H9 (cell line): ENCODE measurements around the gene SYT3. TPM values are rescaled to one million over a fixed set of nuclear protein-coding genes. Genes with fewer than 3 reads are reported as not detected.

Source experiments
- DNase-seq: peaks from one replicate; pipeline ENCODE4 v3.0.0-alpha.2; 2017
- H2AFZ ChIP-seq: one replicate; pipeline ENCODE4 v1.6.1; 2013; ENCODE audit warnings: mild to moderate bottlenecking, low read length, control low read depth, moderate library complexity
- H2AK5ac ChIP-seq: 2 replicates; pipeline ENCODE4 v1.6.1; 2013; ENCODE audit warnings: low read length, control low read depth, mixed read lengths; ENCODE audit not compliant: insufficient read length
- H2BK120ac ChIP-seq: one replicate; pipeline ENCODE4 v1.6.1; 2013; ENCODE audit warnings: low read depth, mild to moderate bottlenecking, low read length, control low read depth, inconsistent platforms; ENCODE audit not compliant: poor library complexity, severe bottlenecking
- H2BK12ac ChIP-seq: 2 replicates; pipeline ENCODE4 v1.6.1; 2013; ENCODE audit warnings: low read length, control low read depth, mixed read lengths, low read depth; ENCODE audit not compliant: insufficient read length
- H2BK15ac ChIP-seq: 2 replicates; pipeline ENCODE4 v1.6.1; 2013; ENCODE audit warnings: low read depth, low read length, control low read depth
- H2BK20ac ChIP-seq: one replicate; pipeline ENCODE4 v1.6.1; 2013; ENCODE audit warnings: low read depth, mild to moderate bottlenecking, low read length, control low read depth, inconsistent platforms; ENCODE audit not compliant: poor library complexity, severe bottlenecking
- H2BK5ac ChIP-seq: 2 replicates; pipeline ENCODE4 v1.6.1; 2013; ENCODE audit warnings: low read length, control low read depth, mixed read lengths; ENCODE audit not compliant: insufficient read length
- H3K14ac ChIP-seq: 2 replicates; pipeline ENCODE4 v1.6.1; 2013; ENCODE audit warnings: low read length, control low read depth; ENCODE audit not compliant: insufficient read depth
- H3K18ac ChIP-seq: 2 replicates; pipeline ENCODE4 v1.6.1; 2013; ENCODE audit warnings: low read depth, mild to moderate bottlenecking, mixed read lengths, low read length, control low read depth; ENCODE audit not compliant: insufficient read length
- H3K23ac ChIP-seq: 2 replicates; pipeline ENCODE4 v1.6.1; 2013; ENCODE audit warnings: low read length, control low read depth, mixed read lengths, low read depth; ENCODE audit not compliant: insufficient read length
- H3K23me2 ChIP-seq: 2 replicates; pipeline ENCODE4 v1.6.1; 2013; ENCODE audit warnings: low read depth, mild to moderate bottlenecking, mixed read lengths, low read length, control low read depth; ENCODE audit not compliant: insufficient read length, poor library complexity, severe bottlenecking
- H3K27ac ChIP-seq: 2 replicates; pipeline ENCODE4 v1.5.1; 2013; ENCODE audit warnings: low read length, control low read depth, mixed read lengths, low read depth; ENCODE audit not compliant: insufficient read length
- H3K27me3 ChIP-seq: 2 replicates; pipeline ENCODE4 v1.6.1; 2013; ENCODE audit warnings: low read length, control low read depth, inconsistent platforms; ENCODE audit not compliant: insufficient read depth
- H3K4ac ChIP-seq: 2 replicates; pipeline ENCODE4 v1.6.1; 2013; ENCODE audit warnings: low read depth, mild to moderate bottlenecking, control low read depth, inconsistent platforms, low read length, moderate library complexity
- H3K4me1 ChIP-seq: 2 replicates; pipeline ENCODE4 v1.6.1; 2013; ENCODE audit warnings: low read length, control low read depth, inconsistent platforms; ENCODE audit not compliant: insufficient read depth
- H3K4me2 ChIP-seq: 2 replicates; pipeline ENCODE4 v1.6.1; 2013; ENCODE audit warnings: low read length, control low read depth, mixed read lengths; ENCODE audit not compliant: insufficient read length, insufficient read depth
- H3K56ac ChIP-seq: 2 replicates; pipeline ENCODE4 v1.6.1; 2013; ENCODE audit warnings: low read depth, mild to moderate bottlenecking, mixed read lengths, low read length, control low read depth; ENCODE audit not compliant: insufficient read length
- H3K79me1 ChIP-seq: 2 replicates; pipeline ENCODE4 v1.6.1; 2013; ENCODE audit warnings: low read depth, mild to moderate bottlenecking, moderate library complexity, low read length, control low read depth, inconsistent platforms; ENCODE audit not compliant: insufficient read depth, poor library complexity, severe bottlenecking
- H3K79me2 ChIP-seq: 2 replicates; pipeline ENCODE4 v1.6.1; 2013; ENCODE audit warnings: low read length, control low read depth, inconsistent platforms; ENCODE audit not compliant: insufficient read depth
- H3K9ac ChIP-seq: 2 replicates; pipeline ENCODE4 v1.6.1; 2013; ENCODE audit warnings: low read length, control low read depth, mixed read lengths; ENCODE audit not compliant: insufficient read length; ENCODE audit errors: extremely low read depth
- H3K9me3 ChIP-seq: one replicate; pipeline ENCODE4 v1.6.1; 2013; ENCODE audit warnings: low read depth, low read length, inconsistent platforms; ENCODE audit not compliant: control insufficient read depth
- H3T11ph ChIP-seq: one replicate; pipeline ENCODE4 v1.6.1; 2013; ENCODE audit warnings: mild to moderate bottlenecking, low read length, control low read depth, inconsistent platforms
- H4K20me1 ChIP-seq: one replicate; pipeline ENCODE4 v1.6.1; 2013; ENCODE audit not compliant: control insufficient read depth, insufficient read length, insufficient read depth
- H4K5ac ChIP-seq: 2 replicates; pipeline ENCODE4 v1.6.1; 2013; ENCODE audit warnings: low read depth, mild to moderate bottlenecking, mixed read lengths, low read length, control low read depth; ENCODE audit not compliant: insufficient read length
- H4K8ac ChIP-seq: replicated peaks from 2 replicates; pipeline ENCODE4 v1.6.1; 2013; ENCODE audit warnings: low read length, control low read depth, mixed read lengths, low read depth; ENCODE audit not compliant: insufficient read length
- H4K91ac ChIP-seq: 2 replicates; pipeline ENCODE4 v1.6.1; 2013; ENCODE audit warnings: low read depth, mild to moderate bottlenecking, moderate library complexity, mixed read lengths, low read length, control low read depth; ENCODE audit not compliant: insufficient read length
- H3K27ac Mint-ChIP-seq, 3 experiments: 2 replicates in 2 of 3; 3 replicates in 1 of 3; pipeline ENCODE4 v1.8.0; 2020 to 2021; ENCODE audit warnings: mixed read lengths in 3 of 3, mild to moderate bottlenecking in 1 of 3, moderate library complexity in 1 of 3
- H3K27me3 Mint-ChIP-seq: 2 replicates; pipeline ENCODE4 v1.8.0; 2021; ENCODE audit warnings: low read depth, mild to moderate bottlenecking, moderate library complexity, mixed read lengths
- H3K36me3 Mint-ChIP-seq, 3 experiments: 2 replicates in 2 of 3; 3 replicates in 1 of 3; pipeline ENCODE4 v1.8.0; 2020 to 2021; ENCODE audit warnings: low read depth in 3 of 3, mixed read lengths in 3 of 3; ENCODE audit not compliant: insufficient read depth in 1 of 3
- H3K4me1 Mint-ChIP-seq, 2 experiments: 2 replicates each; pipeline ENCODE4 v1.8.0; 2020; ENCODE audit warnings: mixed read lengths in 2 of 2
- H3K4me3 Mint-ChIP-seq, 2 experiments: 2 replicates in 1 of 2; 3 replicates in 1 of 2; pipeline ENCODE4 v1.8.0; 2020 to 2021; ENCODE audit warnings: mild to moderate bottlenecking in 2 of 2, mixed read lengths in 2 of 2, moderate library complexity in 1 of 2
- H3K9me3 Mint-ChIP-seq, 2 experiments: 2 replicates in 1 of 2; 3 replicates in 1 of 2; pipeline ENCODE4 v1.8.0; 2020; ENCODE audit warnings: mild to moderate bottlenecking in 2 of 2, mixed read lengths in 2 of 2, moderate library complexity in 1 of 2
- WGBS: extraction: QIAGEN DNeasy Blood & Tissue Kit; methylation state at CpG from one replicate; pipeline ENCODE4 v1.1.7; 2013; ENCODE audit warnings: missing lambda C conversion rate, low lambda C conversion rate, mixed read lengths; ENCODE audit not compliant: insufficient read length; ENCODE audit errors: extremely low coverage; 5-methylcytosine and 5-hydroxymethylcytosine counted together
- total RNA-seq: library from RNA; stranded (reverse); gene quantifications from 2 replicates; pipeline ENCODE4 v1.2.1, GENCODE V29; 2021
- TF ChIP-seq, protein P1 (sequence below): fragments of 200-600 bp; sonication (generic); conservative IDR thresholded peaks from 3 replicates; pipeline ENCODE4 v1.8.0; 2021; ENCODE audit warnings: antibody characterized with exemption, mild to moderate bottlenecking

Gene SYT3
- total RNA-seq, 1 experiment from 2014 or later, result 3.1 TPM

- Mint-ChIP-seq H3K27me3 (peaks cover 32% of the 10 kb centered on the region), H3K4me1 (peaks cover 0 to 6% of the 10 kb centered on the region in 2 experiments; a peak in 1 of 4 replicates), H3K27ac (no peak overlapping the region), H3K4me3 (no peak overlapping the region), H3K9me3 (peaks cover 4 to 6% of the 10 kb centered on the region in 2 experiments; a peak in 4 of 5 replicates), H3K36me3 (peaks cover 0 to 3% (median 0%) of the 10 kb centered on the region in 3 experiments; a peak in 2 of 7 replicates)
- Histone ChIP-seq H3K9me3 (no peaks in the 10 kb centered on the region), H3K4me1 (no peaks in the 10 kb centered on the region), H3K18ac (no peak overlapping the region), H4K91ac (no peak overlapping the region), H2BK20ac (no peak overlapping the region), H3K4ac (no peak overlapping the region), H3K23me2 (no peaks in the 10 kb centered on the region), H4K5ac (no peak overlapping the region), H3T11ph (no peak overlapping the region), H2BK12ac (no peak overlapping the region), H3K56ac (no peak overlapping the region), H3K9ac (no peak overlapping the region), H2AFZ (no peak overlapping the region), H3K27ac (no peak overlapping the region), H4K20me1 (no peaks in the 10 kb centered on the region), H2BK15ac (no peak overlapping the region), H2BK120ac (no peak overlapping the region), H2BK5ac (no peak overlapping the region), H3K79me1 (no peaks in the 10 kb centered on the region), H3K23ac (no peak overlapping the region), H3K27me3 (no peaks in the 10 kb centered on the region), H3K79me2 (no peaks in the 10 kb centered on the region), H2AK5ac (no peak overlapping the region), H3K14ac (no peak overlapping the region), H3K4me2 (no peak overlapping the region), H4K8ac (no peak overlapping the region)
- no peak for DNase-seq
- no CpG with 5 or more reads among the region's 7 CpGs for WGBS
- TF ChIP-seq, protein P1, sequence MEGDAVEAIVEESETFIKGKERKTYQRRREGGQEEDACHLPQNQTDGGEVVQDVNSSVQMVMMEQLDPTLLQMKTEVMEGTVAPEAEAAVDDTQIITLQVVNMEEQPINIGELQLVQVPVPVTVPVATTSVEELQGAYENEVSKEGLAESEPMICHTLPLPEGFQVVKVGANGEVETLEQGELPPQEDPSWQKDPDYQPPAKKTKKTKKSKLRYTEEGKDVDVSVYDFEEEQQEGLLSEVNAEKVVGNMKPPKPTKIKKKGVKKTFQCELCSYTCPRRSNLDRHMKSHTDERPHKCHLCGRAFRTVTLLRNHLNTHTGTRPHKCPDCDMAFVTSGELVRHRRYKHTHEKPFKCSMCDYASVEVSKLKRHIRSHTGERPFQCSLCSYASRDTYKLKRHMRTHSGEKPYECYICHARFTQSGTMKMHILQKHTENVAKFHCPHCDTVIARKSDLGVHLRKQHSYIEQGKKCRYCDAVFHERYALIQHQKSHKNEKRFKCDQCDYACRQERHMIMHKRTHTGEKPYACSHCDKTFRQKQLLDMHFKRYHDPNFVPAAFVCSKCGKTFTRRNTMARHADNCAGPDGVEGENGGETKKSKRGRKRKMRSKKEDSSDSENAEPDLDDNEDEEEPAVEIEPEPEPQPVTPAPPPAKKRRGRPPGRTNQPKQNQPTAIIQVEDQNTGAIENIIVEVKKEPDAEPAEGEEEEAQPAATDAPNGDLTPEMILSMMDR, result no peak
Measured at GRCh38 chr19:50628551-50628950, 11.1 kb downstream of the SYT3 start.
